Heart left ventricle (tissue), 16 donors: ENCODE data around the gene MYH7B. TPM values are rescaled to one million over a fixed set of nuclear protein-coding genes. Genes with fewer than 3 reads are reported as not detected.
A peak's percentile ranks its signal among the peaks of the same experiment; 100 is the strongest.

ENCODE experiments used
- ATAC-seq, 4 donors: fragments of 200-7000 bp; cut with Tn5 transposase; one replicate each; pipeline ENCODE4 v1.9.1; 2020 to 2022; ENCODE audit warnings: moderate library complexity in 4 of 4, mild to moderate bottlenecking in 3 of 4, moderate number of reproducible peaks in 1 of 4
- DNase-seq, 5 donors: peaks; one replicate each; pipeline ENCODE4 v3.0.0-alpha.2; 2020
- H3K27ac ChIP-seq, 12 donors: fragments of 200-600 bp; sonication (generic) in 4 of 12; one replicate each; pipeline versions ENCODE4 v1.5.0 to v1.8.0; 2016 to 2022; ENCODE audit warnings: mild to moderate bottlenecking in 2 of 12
- H3K27me3 ChIP-seq, 9 donors: fragments of 200-600 bp; sonication (generic) in 2 of 9; one replicate each; pipeline versions ENCODE4 v1.5.1 to v1.8.0; 2016 to 2022; ENCODE audit warnings: mild to moderate bottlenecking in 3 of 9
- H3K36me3 ChIP-seq, 9 donors: fragments of 200-600 bp; sonication (generic) in 2 of 9; one replicate each; pipeline versions ENCODE4 v1.5.0 to v1.8.0; 2018 to 2022; ENCODE audit warnings: mild to moderate bottlenecking in 2 of 9
- H3K4me1 ChIP-seq, 12 donors: fragments of 200-600 bp; sonication (generic) in 4 of 12; one replicate each; pipeline versions ENCODE4 v1.5.0 to v1.8.0; 2016 to 2022; ENCODE audit warnings: mild to moderate bottlenecking in 3 of 12
- H3K4me3 ChIP-seq, 12 donors: fragments of 200-600 bp; sonication (generic) in 4 of 12; one replicate each; pipeline versions ENCODE4 v1.5.0 to v1.8.0; 2017 to 2022; ENCODE audit warnings: mild to moderate bottlenecking in 9 of 12, moderate library complexity in 4 of 12
- H3K9me3 ChIP-seq, 12 donors: fragments of 200-600 bp; sonication (generic) in 4 of 12; one replicate each; pipeline versions ENCODE4 v1.5.0 to v1.8.0; 2016 to 2022; ENCODE audit warnings: mild to moderate bottlenecking in 1 of 12
- CTCF ChIP-seq, 12 donors: fragments of 200-600 bp; sonication (generic) in 4 of 12; IDR thresholded peaks; one replicate each; pipeline versions ENCODE4 v1.5.0 to v1.8.0; 2018 to 2022; ENCODE audit warnings: antibody characterized with exemption in 12 of 12, mild to moderate bottlenecking in 5 of 12
- POLR2A ChIP-seq, 2 donors: fragments of 450-650 bp; IDR thresholded peaks; one replicate each; pipeline ENCODE4 v1.6.1; 2017; ENCODE audit warnings: antibody characterized with exemption in 2 of 2, mild to moderate bottlenecking in 2 of 2, moderate library complexity in 2 of 2
- WGBS, 4 donors: extraction: QIAGEN DNeasy Blood & Tissue Kit in 2 of 4; methylation state at CpG; one replicate each; pipeline versions ENCODE4 v1.1.5 to v1.1.7; 2013 to 2018; 5-methylcytosine and 5-hydroxymethylcytosine counted together
- intact Hi-C, 10 donors: fragments of 100-400 bp; cut with DNase I; formaldehyde crosslinking; loops; one replicate each; pipeline versions ENCODE4 v1.11.1 to v1.14.2; 2022
- polyA plus RNA-seq, 2 donors: library from polyadenylated mRNA; stranded (reverse); fragments of 200-250 nt; gene quantifications; one replicate each; pipeline ENCODE4 v1.2.3, GENCODE V29; 2013
- total RNA-seq, 9 donors: library from RNA; depleted of rRNA in 2 of 9; stranded (reverse); fragments of >200 nt in 2 of 9; fragmentation: NEBNext Ultra II Directional in 3 of 9; extraction: Animal tissue kit (Norgen Biotek cat#: 25700) in 3 of 9; gene quantifications; one replicate each; pipeline versions ENCODE4 v1.1.0 to v1.2.4, GENCODE V29; 2016 to 2023
- donor health status: ischemic (EF 13 %, LVEDD 7.1; RV severe dilation, severe dysfunction).
- donor health status: healthy with polysubstance abuse.
- donor health status: DM: no; HTN: yes; CAD: no.
- donor health status: DM: no; HTN: no; CAD: no.
- donor health status: ischemic (EF 25% LVEDD 6.9; RV normal size, moderate dysfunction).
- donor health status: ischemic (EF 25% LVEDD 5.7; RV mildly dilated, moderate dysfunction).
- donor health status: healthy.
- donor health status: DM: yes; HTN: yes; CAD: no.
- donor health status: ischemic (EF 35%, LVEDD 5.7; RV mildly dilated, moderate dysfunction).
- donor health status: nonischemic (EF 11% LVEDD 7.7; RV severe dilation, severe dysfunction).
- donor health status: DM: yes; HTN: yes; CAD: no.
- donor health status: PGD.
- donor health status: ischemic (EF 29% LVEDD 5.4; RV normal size, mild dysfunction).
- donor health status: nonischemic (EF 23%, LVEDD 6.1; RV moderate dilation, normal function).

MYH7B gene
- total and polyA plus RNA-seq, 11 donors = 12.8 to 448 (median 144) TPM

DNA sequence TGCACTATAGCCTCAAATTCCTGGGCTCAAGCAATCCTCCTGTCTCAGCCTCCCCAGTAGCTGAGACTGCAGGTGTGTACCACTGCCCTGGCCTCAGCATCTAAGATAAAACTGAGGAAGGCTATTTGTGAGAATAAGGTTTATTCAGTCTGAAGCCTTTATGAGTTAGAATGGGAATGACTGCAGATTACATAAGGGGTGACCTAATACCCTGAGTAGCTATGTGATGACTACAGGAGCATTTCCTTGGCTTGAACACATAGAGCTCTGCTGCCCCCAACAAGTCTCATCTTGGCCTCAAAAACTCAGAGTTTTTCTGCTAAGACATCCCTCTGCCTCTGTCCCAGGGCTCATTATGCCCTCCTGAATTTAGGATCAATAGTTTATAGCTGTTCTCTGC is 7.6 kb upstream of the MYH7B start:
- Histone ChIP-seq H3K4me1 (peaks cover 0 to 20% (median 6%) of the 10 kb centered on the region in 12 donors), H3K27ac (peak overlapping the region in 1 of 12 donors; percentile 13), H3K4me3 (no peak overlapping the region), H3K27me3 (no peaks in the 10 kb centered on the region), H3K9me3 (no peaks in the 10 kb centered on the region), H3K36me3 (peaks cover 0 to 56% (median 22%) of the 10 kb centered on the region in 9 donors)
- no peak for TF ChIP-seq CTCF (IDR thresholded peaks at IDR 0.05)
- TF ChIP-seq POLR2A (IDR thresholded peaks at IDR 0.05) = no peak
- ATAC-seq (peak in 1 of 4 donors; percentile 41), DNase-seq (no peak)
- intact Hi-C loops = loop anchor here in 1 of 10 donors (5.0 kb wide), 1 partner anchor 36 kb away; no protein-coding TSS in a partner anchor

GRCh38 chr20:34949120-34949519 is 6.5 kb upstream of the MYH7B start:
- DNase-seq = no peak
- ATAC-seq = no peak
- Histone ChIP-seq H3K36me3 (peaks cover 0 to 45% (median 11%) of the 10 kb centered on the region in 9 donors), H3K4me3 (no peak overlapping the region), H3K27me3 (no peaks in the 10 kb centered on the region), H3K9me3 (no peaks in the 10 kb centered on the region), H3K27ac (no peak overlapping the region), H3K4me1 (peaks cover 0 to 25% (median 10%) of the 10 kb centered on the region in 12 donors)
- WGBS, 4 donors = 94 to 95% (median 95%) methylated on average over 6 of the region's 6 CpGs
- TF ChIP-seq CTCF (IDR thresholded peaks at IDR 0.05) (no peak), POLR2A (IDR thresholded peaks at IDR 0.05) (no peak)
- intact Hi-C loops = loop anchor here in 1 of 10 donors (5.0 kb wide), 1 partner anchor 37 kb away; no protein-coding TSS in a partner anchor

DNA sequence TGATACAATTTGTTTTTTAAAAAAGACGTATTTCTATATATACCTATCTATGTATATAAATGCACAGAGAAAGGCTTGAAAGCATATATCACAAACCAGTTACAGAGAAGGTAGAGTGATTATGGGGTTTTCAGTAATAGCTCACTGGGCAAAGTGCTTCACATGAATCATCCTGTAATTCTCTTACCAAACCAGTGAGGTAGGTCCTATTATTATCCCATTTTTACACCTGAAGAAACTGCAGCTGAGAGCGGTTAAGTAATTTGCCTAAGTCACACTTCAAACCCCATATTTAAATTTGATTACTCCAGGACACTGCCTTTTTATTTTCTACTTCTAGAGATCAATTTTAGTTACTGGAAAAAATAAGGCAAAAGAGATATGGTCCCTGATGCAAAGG is 4.4 kb upstream of the MYH7B start:
- no peaks in the 10 kb centered on the region for H3K9me3 ChIP-seq
- H3K27ac ChIP-seq = peak overlapping the region in 7 of 12 donors; percentile 11 to 94 (median 65)
- 92 to 95% (median 94%) methylated on average over 2 of the region's 2 CpGs for WGBS, 4 donors
- ATAC-seq = no peak
- DNase-seq = no peak
- no peak overlapping the region for H3K4me3 ChIP-seq
- H3K36me3 ChIP-seq = peaks cover 0 to 29% (median 2%) of the 10 kb centered on the region in 9 donors
- no peaks in the 10 kb centered on the region for H3K27me3 ChIP-seq
- intact Hi-C loops = loop anchor here in 1 of 10 donors (5.0 to 10.0 kb wide), 2 partner anchors 39 to 144 kb away; partner anchors contain the start of gene TRPC4AP
- H3K4me1 ChIP-seq = peaks cover 0 to 30% (median 19%) of the 10 kb centered on the region in 12 donors
- TF ChIP-seq CTCF (IDR thresholded peaks at IDR 0.05) = no peak
- no peak for TF ChIP-seq POLR2A (IDR thresholded peaks at IDR 0.05)

- peaks cover 0 to 31% (median 20%) of the 10 kb centered on the region in 12 donors for H3K4me1 ChIP-seq
- no peak overlapping the region for H3K4me3 ChIP-seq
- TF ChIP-seq CTCF (IDR thresholded peaks at IDR 0.05) (peak in 2 of 12 donors; percentile 6 to 10), POLR2A (IDR thresholded peaks at IDR 0.05) (no peak)
- no peaks in the 10 kb centered on the region for H3K9me3 ChIP-seq
- WGBS, 4 donors = 54 to 61% (median 61%) methylated on average over 8 of the region's 8 CpGs
- no peaks in the 10 kb centered on the region for H3K27me3 ChIP-seq
- intact Hi-C loops = loop anchor here in 1 of 10 donors (5.0 to 10.0 kb wide), 2 partner anchors 39 to 143 kb away; partner anchors contain the start of gene TRPC4AP
- ATAC-seq (no peak), DNase-seq (peak in 2 of 5 donors; percentile 30 to 51)
- H3K36me3 ChIP-seq = peaks cover 0 to 25% (median 2%) of the 10 kb centered on the region in 9 donors
- peak overlapping the region in 9 of 12 donors; percentile 7 to 94 (median 61) for H3K27ac ChIP-seq
Measured at GRCh38 chr20:34951652-34952051, 4.0 kb upstream of the MYH7B start.
